Measurements from ENCODE around the gene PDIA3.
"Not testable (repeated sequence)": the region's sequence is repeated elsewhere in the genome, so short reads cannot be mapped to it uniquely, and the experiment has no call there.

Gene PDIA3

GRCh38 chr15:43777267-43777914 is 31.2 kb downstream of the PDIA3 start:
- DNase-seq, result no peak

GRCh38 chr15:43779016-43779415 is 32.8 kb downstream of the PDIA3 start:
- DNase-seq, result no peak

GRCh38 chr15:43789409-43789808 is 43.2 kb downstream of the PDIA3 start:
- no peak for DNase-seq

GRCh38 chr15:43791993-43792760 is 45.9 kb downstream of the PDIA3 start, which contains the start of gene SERF2:
SERF2 (plus strand) TSS chr15:43792320; CDS start chr15:43792377, 57 bp downstream.
- peak; percentile 97 for DNase-seq

- DNase-seq, result no peak
These were observed 46.7 kb downstream of the PDIA3 start for GRCh38 chr15:43792761-43793476.

- no peak for DNase-seq
These were observed 47.4 kb downstream of the PDIA3 start for GRCh38 chr15:43793647-43794046.

GRCh38 chr15:43794269-43795037 is 48.2 kb downstream of the PDIA3 start:
- no peak for DNase-seq

GRCh38 chr15:43795197-43795596 is 49.0 kb downstream of the PDIA3 start:
- no peak for DNase-seq

GRCh38 chr15:43795997-43796396 is 49.8 kb downstream of the PDIA3 start:
- DNase-seq, result no peak

- DNase-seq, result no peak
These were observed 50.3 kb downstream of the PDIA3 start for GRCh38 chr15:43796566-43796965.

- no peak for DNase-seq
These were observed 53.1 kb downstream of the PDIA3 start for GRCh38 chr15:43799209-43799944.

- no peak for DNase-seq
These were observed 53.7 kb downstream of the PDIA3 start, which contains the start of gene SERINC4 for GRCh38 chr15:43799945-43800285. SERINC4 (minus strand) TSS chr15:43800220; CDS start chr15:43799986, 234 bp downstream.

- DNase-seq, result peak; percentile 58
These were observed 54.3 kb downstream of the PDIA3 start, which contains the start of gene HYPK for GRCh38 chr15:43800286-43801141. HYPK (plus strand) TSS chr15:43800599; CDS start chr15:43800623, 24 bp downstream.

GRCh38 chr15:43802676-43803075 is 56.4 kb downstream of the PDIA3 start:
- not testable (repeated sequence) for DNase-seq

GRCh38 chr15:43808435-43808950 is 62.3 kb downstream of the PDIA3 start:
- DNase-seq, result no peak

GRCh38 chr15:43808960-43809678 is 62.9 kb downstream of the PDIA3 start:
- DNase-seq, result no peak

- DNase-seq, result not testable (repeated sequence)
These were observed 68.8 kb downstream of the PDIA3 start for GRCh38 chr15:43815064-43815463.

GRCh38 chr15:43821505-43821904 is 75.3 kb downstream of the PDIA3 start:
- DNase-seq, result no peak

All from NCI-H446 treated with DMSO at 0.1 percent for 48 hours (cell line).